Endodermal cell (in vitro differentiated cells): ENCODE data around the gene PCBD1. TPM values are rescaled to one million over a fixed set of nuclear protein-coding genes. Genes with fewer than 3 reads are reported as not detected.

ENCODE experiments used
- DNase-seq: peaks from one replicate; pipeline ENCODE4 v3.0.0-alpha.2; 2017
- H3K27ac ChIP-seq: 2 replicates; pipeline ENCODE4 v1.5.1; 2013; ENCODE audit warnings: mild to moderate bottlenecking, low read depth, low read length, moderate library complexity
- H3K27me3 ChIP-seq: 2 replicates; pipeline ENCODE4 v1.6.1; 2013; ENCODE audit warnings: mild to moderate bottlenecking, low read length, moderate library complexity; ENCODE audit not compliant: insufficient read depth, control insufficient read depth, poor library complexity, severe bottlenecking
- H3K36me3 ChIP-seq: 2 replicates; pipeline ENCODE4 v1.7.0; 2013; ENCODE audit warnings: mild to moderate bottlenecking, low read length, moderate library complexity; ENCODE audit not compliant: control insufficient read depth, insufficient read depth
- H3K4me1 ChIP-seq: one replicate; pipeline ENCODE4 v1.7.0; 2013; ENCODE audit warnings: low read length; ENCODE audit not compliant: control insufficient read depth, insufficient read depth
- H3K4me3 ChIP-seq: 2 replicates; pipeline ENCODE4 v1.5.1; 2013; ENCODE audit warnings: mild to moderate bottlenecking, low read length, moderate library complexity
- H3K9ac ChIP-seq: 2 replicates; pipeline ENCODE4 v1.6.1; 2013; ENCODE audit warnings: mild to moderate bottlenecking, low read length, moderate library complexity; ENCODE audit not compliant: poor library complexity, severe bottlenecking; ENCODE audit errors: extremely low read depth
- H3K9me3 ChIP-seq: 2 replicates; pipeline ENCODE4 v1.6.1; 2013; ENCODE audit warnings: mild to moderate bottlenecking, low read length, moderate library complexity; ENCODE audit not compliant: control insufficient read depth
- H3K27ac Mint-ChIP-seq: 2 replicates; pipeline ENCODE4 v1.8.0; 2020; ENCODE audit warnings: mixed read lengths
- H3K27me3 Mint-ChIP-seq: 2 replicates; pipeline ENCODE4 v1.8.0; 2021; ENCODE audit warnings: mild to moderate bottlenecking, mixed read lengths; ENCODE audit not compliant: insufficient read depth
- H3K36me3 Mint-ChIP-seq: 2 replicates; pipeline ENCODE4 v1.8.0; 2020; ENCODE audit warnings: low read depth, mixed read lengths
- H3K4me1 Mint-ChIP-seq: 2 replicates; pipeline ENCODE4 v1.8.0; 2020; ENCODE audit warnings: mixed read lengths
- H3K4me3 Mint-ChIP-seq: 2 replicates; pipeline ENCODE4 v1.8.0; 2020; ENCODE audit warnings: mild to moderate bottlenecking, moderate library complexity, mixed read lengths
- H3K9me3 Mint-ChIP-seq: 2 replicates; pipeline ENCODE4 v1.8.0; 2020; ENCODE audit warnings: mild to moderate bottlenecking, mixed read lengths
- WGBS, 2 experiments: methylation state at CpG; one replicate each; pipeline versions ENCODE4 v1.1.5 to v1.1.7; 2013; ENCODE audit warnings: missing lambda C conversion rate in 2 of 2, mixed read lengths in 1 of 2; ENCODE audit not compliant: insufficient coverage in 1 of 2, insufficient read length in 1 of 2; 5-methylcytosine and 5-hydroxymethylcytosine counted together
- total RNA-seq, 2 donors: library from RNA; stranded (reverse); fragmentation: NEBNext Ultra II Directional in 1 of 2; extraction: Animal tissue kit (Norgen Biotek cat#: 25700) in 1 of 2; gene quantifications; 2 replicates in 1 of 2; 3 replicates in 1 of 2; pipeline ENCODE4 v1.2.1, GENCODE V29; 2021
- TF ChIP-seq, protein P1 (sequence below): fragments of 200-600 bp; sonication (generic); conservative IDR thresholded peaks from 2 replicates; pipeline ENCODE4 v1.5.0; 2021; ENCODE audit warnings: antibody characterized with exemption, mild to moderate bottlenecking

PCBD1 gene
- total RNA-seq, 2 donors from 2014 or later: 168 to 183 TPM

DNA sequence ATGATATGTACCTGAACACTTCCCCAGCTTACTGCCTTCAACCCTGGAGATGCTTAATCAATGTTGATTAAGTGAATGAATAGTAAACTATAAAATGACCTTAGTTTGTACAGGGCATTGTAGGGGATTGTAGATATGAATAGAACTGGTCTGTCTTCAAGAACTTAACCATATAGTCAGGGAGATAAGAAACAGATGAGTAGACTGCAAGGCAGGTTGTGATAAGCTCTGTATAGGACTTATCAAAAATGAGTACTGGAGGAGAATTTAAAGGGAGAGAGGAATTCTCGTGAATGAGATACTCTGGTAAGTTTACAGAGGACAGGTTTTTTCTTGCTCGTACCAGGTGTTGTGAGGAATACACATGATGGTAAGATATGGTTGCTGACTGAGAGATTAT is 45.0 kb downstream of the PCBD1 start:
- DNase-seq: no peak
- H3K36me3 ChIP-seq: peaks cover 75% of the 10 kb centered on the region
- H3K27me3 Mint-ChIP-seq: no peaks in the 10 kb centered on the region
- H3K4me1 Mint-ChIP-seq: no peaks in the 10 kb centered on the region
- no peaks in the 10 kb centered on the region for H3K9me3 ChIP-seq
- H3K4me3 ChIP-seq: no peak overlapping the region
- H3K36me3 Mint-ChIP-seq: peaks cover 57% of the 10 kb centered on the region
- no peak overlapping the region for H3K27ac ChIP-seq
- no peak overlapping the region for H3K9ac ChIP-seq
- H3K4me3 Mint-ChIP-seq: no peak overlapping the region
- no peaks in the 10 kb centered on the region for H3K4me1 ChIP-seq
- no peaks in the 10 kb centered on the region for H3K27me3 ChIP-seq
- TF ChIP-seq, protein P1, sequence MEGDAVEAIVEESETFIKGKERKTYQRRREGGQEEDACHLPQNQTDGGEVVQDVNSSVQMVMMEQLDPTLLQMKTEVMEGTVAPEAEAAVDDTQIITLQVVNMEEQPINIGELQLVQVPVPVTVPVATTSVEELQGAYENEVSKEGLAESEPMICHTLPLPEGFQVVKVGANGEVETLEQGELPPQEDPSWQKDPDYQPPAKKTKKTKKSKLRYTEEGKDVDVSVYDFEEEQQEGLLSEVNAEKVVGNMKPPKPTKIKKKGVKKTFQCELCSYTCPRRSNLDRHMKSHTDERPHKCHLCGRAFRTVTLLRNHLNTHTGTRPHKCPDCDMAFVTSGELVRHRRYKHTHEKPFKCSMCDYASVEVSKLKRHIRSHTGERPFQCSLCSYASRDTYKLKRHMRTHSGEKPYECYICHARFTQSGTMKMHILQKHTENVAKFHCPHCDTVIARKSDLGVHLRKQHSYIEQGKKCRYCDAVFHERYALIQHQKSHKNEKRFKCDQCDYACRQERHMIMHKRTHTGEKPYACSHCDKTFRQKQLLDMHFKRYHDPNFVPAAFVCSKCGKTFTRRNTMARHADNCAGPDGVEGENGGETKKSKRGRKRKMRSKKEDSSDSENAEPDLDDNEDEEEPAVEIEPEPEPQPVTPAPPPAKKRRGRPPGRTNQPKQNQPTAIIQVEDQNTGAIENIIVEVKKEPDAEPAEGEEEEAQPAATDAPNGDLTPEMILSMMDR: no peak
- no peaks in the 10 kb centered on the region for H3K9me3 Mint-ChIP-seq
- 92 to 100% methylated on average over 2 of the region's 2 CpGs for WGBS, 2 experiments
- H3K27ac Mint-ChIP-seq: no peak overlapping the region

DNA sequence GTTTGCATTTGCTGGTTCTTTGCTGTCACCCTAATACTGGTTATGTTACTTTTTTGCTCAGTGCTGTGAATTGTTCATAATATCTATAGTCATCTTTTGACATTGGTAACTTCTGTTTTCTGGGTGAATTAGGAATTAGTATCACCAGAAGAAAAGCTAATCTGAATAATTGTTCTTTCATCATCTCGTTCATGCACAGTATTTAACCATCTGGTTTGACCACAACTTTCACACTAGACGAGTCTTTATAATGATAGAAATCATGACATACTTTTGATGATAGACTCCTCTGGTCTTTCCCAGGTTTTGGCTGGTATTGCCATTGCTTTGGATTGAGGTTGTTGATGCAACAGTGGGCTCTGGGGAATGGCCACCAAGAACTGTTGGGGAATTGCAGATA is 47.5 kb downstream of the PCBD1 start:
- H3K27ac ChIP-seq: no peak overlapping the region
- H3K36me3 Mint-ChIP-seq: peaks cover 67% of the 10 kb centered on the region

DNA sequence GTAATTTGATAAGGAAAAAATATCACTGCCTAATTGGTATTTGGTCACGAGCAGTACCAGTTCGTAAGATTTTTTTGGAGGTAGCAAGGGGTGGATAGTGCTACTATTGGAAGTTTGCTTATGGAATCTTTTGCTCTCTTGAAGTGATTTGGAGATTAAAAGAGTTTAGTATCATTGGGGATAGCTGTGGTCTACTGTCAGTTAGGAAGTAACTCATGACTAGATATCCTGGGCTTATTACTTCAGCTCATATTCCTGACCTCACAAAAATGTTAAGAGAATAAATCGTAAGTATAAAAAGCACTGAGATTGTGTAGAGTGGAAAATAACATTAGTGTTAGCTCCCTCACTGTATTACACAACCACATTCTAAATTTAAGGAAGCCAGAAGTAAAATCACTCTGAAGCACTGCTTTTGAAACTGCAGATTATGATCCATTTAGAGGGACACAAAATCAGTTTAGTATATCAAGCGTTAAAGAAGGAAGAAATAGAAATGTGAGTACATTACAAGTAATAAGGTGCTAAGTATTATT is 50.0 kb downstream of the PCBD1 start:
- H3K27me3 Mint-ChIP-seq: no peaks in the 10 kb centered on the region
- H3K27ac Mint-ChIP-seq: no peak overlapping the region
- 71 to 80% methylated on average over 2 to 3 of the region's 4 CpGs for WGBS, 2 experiments
- peaks cover 68% of the 10 kb centered on the region for H3K36me3 Mint-ChIP-seq
- H3K4me3 Mint-ChIP-seq: no peak overlapping the region
- H3K27me3 ChIP-seq: no peaks in the 10 kb centered on the region
- no peaks in the 10 kb centered on the region for H3K4me1 Mint-ChIP-seq
- no peak overlapping the region for H3K9ac ChIP-seq
- TF ChIP-seq, protein P1: no peak
- peaks cover 77% of the 10 kb centered on the region for H3K36me3 ChIP-seq
- H3K9me3 Mint-ChIP-seq: peaks cover 5% of the 10 kb centered on the region
- no peaks in the 10 kb centered on the region for H3K4me1 ChIP-seq
- H3K9me3 ChIP-seq: peaks cover 17% of the 10 kb centered on the region
- no peak for DNase-seq
- no peak overlapping the region for H3K4me3 ChIP-seq
- H3K27ac ChIP-seq: no peak overlapping the region

More for the DNA sequence above, 47.5 kb downstream of the PCBD1 start:
- H3K9me3 ChIP-seq: peaks cover 17% of the 10 kb centered on the region
- H3K27me3 ChIP-seq: no peaks in the 10 kb centered on the region
- H3K27me3 Mint-ChIP-seq: no peaks in the 10 kb centered on the region
- 96 to 100% methylated on average over 2 of the region's 2 CpGs for WGBS, 2 experiments
- no peak overlapping the region for H3K4me3 ChIP-seq
- TF ChIP-seq, protein P1: no peak
- H3K9ac ChIP-seq: no peak overlapping the region
- no peak overlapping the region for H3K4me3 Mint-ChIP-seq
- no peaks in the 10 kb centered on the region for H3K4me1 ChIP-seq
- DNase-seq: no peak
- peaks cover 5% of the 10 kb centered on the region for H3K9me3 Mint-ChIP-seq
- no peak overlapping the region for H3K27ac Mint-ChIP-seq
- H3K36me3 ChIP-seq: peaks cover 82% of the 10 kb centered on the region
- H3K4me1 Mint-ChIP-seq: no peaks in the 10 kb centered on the region
